Memory B cell (primary cell): ENCODE data around the gene WDR49.
"Not testable (repeated sequence)": the region's sequence is repeated elsewhere in the genome, so short reads cannot be mapped to it uniquely, and the experiment has no call there.

Source experiments
- ATAC-seq: fragments of 150-1000 bp; cut with Tn5 transposase; 2 replicates; pipeline ENCODE4 v1.10.0; 2021; ENCODE audit warnings: low read depth, mild to moderate bottlenecking, moderate library complexity
- DNase-seq, 2 donors: peaks; one replicate each; pipeline ENCODE4 v3.0.0; 2022; ENCODE audit warnings: low spot score in 2 of 2
- H3K27ac Mint-ChIP-seq: one replicate; pipeline ENCODE4 v1.8.0; 2022; ENCODE audit warnings: mild to moderate bottlenecking, moderate library complexity, mixed read lengths
- H3K27me3 Mint-ChIP-seq: one replicate; pipeline ENCODE4 v1.8.0; 2022; ENCODE audit warnings: mixed read lengths
- H3K36me3 Mint-ChIP-seq: one replicate; pipeline ENCODE4 v1.8.0; 2022; ENCODE audit warnings: mild to moderate bottlenecking, mixed read lengths
- H3K4me1 Mint-ChIP-seq: one replicate; pipeline ENCODE4 v1.8.0; 2022; ENCODE audit warnings: mixed read lengths
- H3K4me3 Mint-ChIP-seq: one replicate; pipeline ENCODE4 v1.8.0; 2022; ENCODE audit warnings: mild to moderate bottlenecking, moderate library complexity, mixed read lengths
- H3K9me3 Mint-ChIP-seq: one replicate; pipeline ENCODE4 v1.8.0; 2022; ENCODE audit warnings: mixed read lengths

WDR49 gene

GRCh38 chr3:167656821-167657220, 3.1 kb upstream of the WDR49 start:
- Mint-ChIP-seq H3K4me3 (no peak overlapping the region), H3K4me1 (peaks cover 7% of the 10 kb centered on the region), H3K27me3 (peaks cover 3% of the 10 kb centered on the region), H3K36me3 (no peaks in the 10 kb centered on the region), H3K9me3 (no peaks in the 10 kb centered on the region), H3K27ac (no peak overlapping the region)
- DNase-seq, result no peak
- no peak for ATAC-seq

- no peak for ATAC-seq
- peaks cover 3% of the 10 kb centered on the region for H3K27me3 Mint-ChIP-seq
- peaks cover 11% of the 10 kb centered on the region for H3K4me1 Mint-ChIP-seq
- H3K36me3 Mint-ChIP-seq, result no peaks in the 10 kb centered on the region
- no peak for DNase-seq
- H3K9me3 Mint-ChIP-seq, result no peaks in the 10 kb centered on the region
- peak overlapping the region; percentile 21 for H3K27ac Mint-ChIP-seq
- no peak overlapping the region for H3K4me3 Mint-ChIP-seq
Observed at GRCh38 chr3:167653155-167653554, 587 bp downstream of the WDR49 start.

- no peaks in the 10 kb centered on the region for H3K27me3 Mint-ChIP-seq
- no peak for ATAC-seq
- H3K9me3 Mint-ChIP-seq, result no peaks in the 10 kb centered on the region
- no peak for DNase-seq
- H3K4me1 Mint-ChIP-seq, result peaks cover 11% of the 10 kb centered on the region
- H3K27ac Mint-ChIP-seq, result no peak overlapping the region
- no peak overlapping the region for H3K4me3 Mint-ChIP-seq
- no peaks in the 10 kb centered on the region for H3K36me3 Mint-ChIP-seq
Observed at GRCh38 chr3:167651826-167652225, 1.9 kb downstream of the WDR49 start.

- H3K27ac Mint-ChIP-seq, result peak overlapping the region; percentile 22
- peaks cover 4% of the 10 kb centered on the region for H3K36me3 Mint-ChIP-seq
- H3K4me3 Mint-ChIP-seq, result no peak overlapping the region
Observed at GRCh38 chr3:167650459-167650858, 3.3 kb downstream of the WDR49 start.

GRCh38 chr3:167649746-167650145, 4.0 kb downstream of the WDR49 start:
- Mint-ChIP-seq H3K4me1 (peaks cover 11% of the 10 kb centered on the region), H3K27me3 (peaks cover 6% of the 10 kb centered on the region), H3K9me3 (peaks cover 5% of the 10 kb centered on the region), H3K27ac (peak overlapping the region; percentile 22), H3K36me3 (peaks cover 4% of the 10 kb centered on the region), H3K4me3 (no peak overlapping the region)
- ATAC-seq (no peak), DNase-seq (no peak)

More at GRCh38 chr3:167650459-167650858, 3.3 kb downstream of the WDR49 start:
- ATAC-seq (no peak), DNase-seq (no peak)
- H3K9me3 Mint-ChIP-seq, result peaks cover 3% of the 10 kb centered on the region
- H3K27me3 Mint-ChIP-seq, result peaks cover 6% of the 10 kb centered on the region
- H3K4me1 Mint-ChIP-seq, result peaks cover 11% of the 10 kb centered on the region

- Mint-ChIP-seq H3K36me3 (peaks cover 4% of the 10 kb centered on the region), H3K27me3 (peaks cover 11% of the 10 kb centered on the region), H3K9me3 (peaks cover 7% of the 10 kb centered on the region), H3K4me1 (no peaks in the 10 kb centered on the region), H3K4me3 (no peak overlapping the region), H3K27ac (no peak overlapping the region)
- no peak for ATAC-seq
- no peak for DNase-seq
Observed at GRCh38 chr3:167644611-167645010, 9.1 kb downstream of the WDR49 start.

GRCh38 chr3:167631471-167631870, 22.3 kb downstream of the WDR49 start:
- H3K4me1 Mint-ChIP-seq, result no peaks in the 10 kb centered on the region
- no peaks in the 10 kb centered on the region for H3K9me3 Mint-ChIP-seq
- no peaks in the 10 kb centered on the region for H3K36me3 Mint-ChIP-seq
- ATAC-seq, result no peak
- H3K27me3 Mint-ChIP-seq, result peaks cover 1% of the 10 kb centered on the region
- H3K4me3 Mint-ChIP-seq, result no peak overlapping the region
- H3K27ac Mint-ChIP-seq, result no peak overlapping the region
- DNase-seq, result no peak

GRCh38 chr3:167626490-167626889, 27.3 kb downstream of the WDR49 start:
- H3K9me3 Mint-ChIP-seq, result no peaks in the 10 kb centered on the region

GRCh38 chr3:167615030-167615429, 38.7 kb downstream of the WDR49 start:
- Mint-ChIP-seq H3K27ac (no peak overlapping the region), H3K9me3 (no peaks in the 10 kb centered on the region), H3K4me3 (no peak overlapping the region), H3K36me3 (no peaks in the 10 kb centered on the region), H3K4me1 (no peaks in the 10 kb centered on the region), H3K27me3 (peaks cover 7% of the 10 kb centered on the region)
- no peak for DNase-seq
- no peak for ATAC-seq

More at GRCh38 chr3:167626490-167626889, 27.3 kb downstream of the WDR49 start:
- H3K4me3 Mint-ChIP-seq, result no peak overlapping the region
- H3K27me3 Mint-ChIP-seq, result peaks cover 1% of the 10 kb centered on the region
- no peak overlapping the region for H3K27ac Mint-ChIP-seq
- no peak for ATAC-seq
- no peaks in the 10 kb centered on the region for H3K36me3 Mint-ChIP-seq
- no peaks in the 10 kb centered on the region for H3K4me1 Mint-ChIP-seq
- DNase-seq, result no peak

- not testable (repeated sequence) for H3K36me3 Mint-ChIP-seq, H3K27ac Mint-ChIP-seq, H3K9me3 Mint-ChIP-seq, ATAC-seq, H3K4me1 Mint-ChIP-seq, H3K4me3 Mint-ChIP-seq, H3K27me3 Mint-ChIP-seq, DNase-seq
Observed at GRCh38 chr3:167614196-167614595, 39.5 kb downstream of the WDR49 start.

GRCh38 chr3:167611718-167612117, 42.0 kb downstream of the WDR49 start:
- Mint-ChIP-seq H3K36me3 (no peaks in the 10 kb centered on the region), H3K4me1 (no peaks in the 10 kb centered on the region), H3K4me3 (no peak overlapping the region), H3K27ac (no peak overlapping the region), H3K27me3 (peaks cover 9% of the 10 kb centered on the region), H3K9me3 (no peaks in the 10 kb centered on the region)
- no peak for ATAC-seq
- DNase-seq, result no peak

GRCh38 chr3:167609156-167609555, 44.6 kb downstream of the WDR49 start:
- H3K36me3 Mint-ChIP-seq, result no peaks in the 10 kb centered on the region
- no peak overlapping the region for H3K4me3 Mint-ChIP-seq
- ATAC-seq, result no peak
- no peak overlapping the region for H3K27ac Mint-ChIP-seq
- peaks cover 6% of the 10 kb centered on the region for H3K27me3 Mint-ChIP-seq
- H3K4me1 Mint-ChIP-seq, result no peaks in the 10 kb centered on the region
- no peaks in the 10 kb centered on the region for H3K9me3 Mint-ChIP-seq
- no peak for DNase-seq

- H3K36me3 Mint-ChIP-seq, result no peaks in the 10 kb centered on the region
- H3K27me3 Mint-ChIP-seq, result peaks cover 5% of the 10 kb centered on the region
- H3K27ac Mint-ChIP-seq, result no peak overlapping the region
- no peaks in the 10 kb centered on the region for H3K9me3 Mint-ChIP-seq
- ATAC-seq (no peak), DNase-seq (no peak)
- H3K4me1 Mint-ChIP-seq, result no peaks in the 10 kb centered on the region
- H3K4me3 Mint-ChIP-seq, result no peak overlapping the region
Observed at GRCh38 chr3:167606836-167607235, 46.9 kb downstream of the WDR49 start.

- H3K27ac Mint-ChIP-seq, result no peak overlapping the region
- H3K9me3 Mint-ChIP-seq, result no peaks in the 10 kb centered on the region
- H3K4me1 Mint-ChIP-seq, result no peaks in the 10 kb centered on the region
- peaks cover 5% of the 10 kb centered on the region for H3K27me3 Mint-ChIP-seq
- H3K36me3 Mint-ChIP-seq, result no peaks in the 10 kb centered on the region
- H3K4me3 Mint-ChIP-seq, result no peak overlapping the region
- no peak for DNase-seq
- no peak for ATAC-seq
Observed at GRCh38 chr3:167605871-167606270, 47.9 kb downstream of the WDR49 start.

- ATAC-seq, result no peak
- no peaks in the 10 kb centered on the region for H3K36me3 Mint-ChIP-seq
Observed at GRCh38 chr3:167602041-167602440, 51.7 kb downstream of the WDR49 start.

More at GRCh38 chr3:167602041-167602440, 51.7 kb downstream of the WDR49 start:
- no peaks in the 10 kb centered on the region for H3K9me3 Mint-ChIP-seq
- H3K27me3 Mint-ChIP-seq, result peaks cover 2% of the 10 kb centered on the region
- DNase-seq, result no peak
- H3K27ac Mint-ChIP-seq, result no peak overlapping the region
- no peaks in the 10 kb centered on the region for H3K4me1 Mint-ChIP-seq
- no peak overlapping the region for H3K4me3 Mint-ChIP-seq
